ENCODE data around the gene CCND3.

- TF ChIP-seq CTCF (IDR thresholded peaks at IDR 0.05; ENCODE audit: poor library complexity), result no peak
- TF ChIP-seq EZH2 (IDR thresholded peaks at IDR 0.05; ENCODE audit: borderline replicate concordance), result no peak
Observed at GRCh38 chr6:41976794-41977484, 35.3 kb upstream of the CCND3 start.

All from hepatocyte (in vitro differentiated cells).